ENCODE results near the gene EIF6. TPM values are rescaled to one million over a fixed set of nuclear protein-coding genes. Genes with fewer than 3 reads are reported as not detected.

Gene EIF6
- 100 to 1,000 TPM; 130 to 167 (median 165) TPM for polyA plus RNA-seq (ENCODE audit: insufficient read length in 3 of 3)
- long read RNA-seq, donor 1, transcript EIF6-201 (6 exons, 1,252 nt) = minor isoform, 7 of 118 reads
- long read RNA-seq, donor 1, transcript EIF6-203 (7 exons, 1,289 nt) = major isoform, 37 of 118 reads
- long read RNA-seq, donor 1, partial matches to known transcripts = 70 of 118 reads
- long read RNA-seq, donor 1, other reads (novel, unspliced or antisense) = 0 of 118 reads
- long read RNA-seq, donor 2, transcript EIF6-201 (6 exons, 1,252 nt) = minor isoform, 10 of 81 reads
- long read RNA-seq, donor 2, transcript EIF6-203 (7 exons, 1,289 nt) = major isoform, 23 of 81 reads
- long read RNA-seq, donor 2, partial matches to known transcripts = 46 of 81 reads
- long read RNA-seq, donor 2, other reads (novel, unspliced or antisense) = 0 of 81 reads
- long read RNA-seq, donor 3, transcript EIF6-203 (7 exons, 1,289 nt) = major isoform, 61 of 188 reads
- long read RNA-seq, donor 3, transcript EIF6-206 (6 exons, 932 nt) = minor isoform, 5 of 188 reads
- long read RNA-seq, donor 3, transcript EIF6-201 (6 exons, 1,252 nt) = minor isoform, 19 of 188 reads
- long read RNA-seq, donor 3, partial matches to known transcripts = 102 of 188 reads
- long read RNA-seq, donor 3, other reads (novel, unspliced or antisense) = 0 of 188 reads
- long read RNA-seq, donor 4, transcript EIF6-201 (6 exons, 1,252 nt) = minor isoform, 14 of 160 reads
- long read RNA-seq, donor 4, transcript EIF6-203 (7 exons, 1,289 nt) = major isoform, 47 of 160 reads
- long read RNA-seq, donor 4, partial matches to known transcripts = 95 of 160 reads
- long read RNA-seq, donor 4, other reads (novel, unspliced or antisense) = 0 of 160 reads
- long read RNA-seq, donor 5, transcript EIF6-201 (6 exons, 1,252 nt) = minor isoform, 24 of 268 reads
- long read RNA-seq, donor 5, transcript EIF6-203 (7 exons, 1,289 nt) = major isoform, 76 of 268 reads
- long read RNA-seq, donor 5, transcript EIF6-206 (6 exons, 932 nt) = minor isoform, 7 of 268 reads
- long read RNA-seq, donor 5, partial matches to known transcripts = 149 of 268 reads
- long read RNA-seq, donor 5, other reads (novel, unspliced or antisense) = 8 of 268 reads
- long read RNA-seq, donor 6, transcript EIF6-203 (7 exons, 1,289 nt) = major isoform, 38 of 107 reads
- long read RNA-seq, donor 6, transcript EIF6-201 (6 exons, 1,252 nt) = minor isoform, 9 of 107 reads
- long read RNA-seq, donor 6, partial matches to known transcripts = 59 of 107 reads
- long read RNA-seq, donor 6, other reads (novel, unspliced or antisense) = 0 of 107 reads
- long read RNA-seq, donor 7, transcript EIF6-203 (7 exons, 1,289 nt) = major isoform, 55 of 187 reads
- long read RNA-seq, donor 7, transcript EIF6-201 (6 exons, 1,252 nt) = minor isoform, 20 of 187 reads
- long read RNA-seq, donor 7, partial matches to known transcripts = 110 of 187 reads
- long read RNA-seq, donor 7, other reads (novel, unspliced or antisense) = 0 of 187 reads
- long read RNA-seq, donor 8, transcript EIF6-201 (6 exons, 1,252 nt) = minor isoform, 26 of 217 reads
- long read RNA-seq, donor 8, transcript EIF6-206 (6 exons, 932 nt) = minor isoform, 5 of 217 reads
- long read RNA-seq, donor 8, transcript EIF6-203 (7 exons, 1,289 nt) = major isoform, 95 of 217 reads
- long read RNA-seq, donor 8, partial matches to known transcripts = 77 of 217 reads
- long read RNA-seq, donor 8, other reads (novel, unspliced or antisense) = 11 of 217 reads
- long read RNA-seq, donor 9, transcript EIF6-201 (6 exons, 1,252 nt) = minor isoform, 16 of 154 reads
- long read RNA-seq, donor 9, transcript EIF6-203 (7 exons, 1,289 nt) = major isoform, 54 of 154 reads
- long read RNA-seq, donor 9, partial matches to known transcripts = 84 of 154 reads
- long read RNA-seq, donor 9, other reads (novel, unspliced or antisense) = 0 of 154 reads
- long read RNA-seq, donor 10, transcript EIF6-203 (7 exons, 1,289 nt) = major isoform, 48 of 143 reads
- long read RNA-seq, donor 10, transcript EIF6-201 (6 exons, 1,252 nt) = minor isoform, 18 of 143 reads
- long read RNA-seq, donor 10, partial matches to known transcripts = 74 of 143 reads
- long read RNA-seq, donor 10, other reads (novel, unspliced or antisense) = 0 of 143 reads
- long read RNA-seq, donor 11, transcript EIF6-201 (6 exons, 1,252 nt) = minor isoform, 9 of 103 reads
- long read RNA-seq, donor 11, transcript EIF6-203 (7 exons, 1,289 nt) = major isoform, 35 of 103 reads
- long read RNA-seq, donor 11, partial matches to known transcripts = 56 of 103 reads
- long read RNA-seq, donor 11, other reads (novel, unspliced or antisense) = 0 of 103 reads
- long read RNA-seq, donor 12, transcript EIF6-203 (7 exons, 1,289 nt) = major isoform, 25 of 82 reads
- long read RNA-seq, donor 12, transcript EIF6-201 (6 exons, 1,252 nt) = minor isoform, 8 of 82 reads
- long read RNA-seq, donor 12, partial matches to known transcripts = 47 of 82 reads
- long read RNA-seq, donor 12, other reads (novel, unspliced or antisense) = 0 of 82 reads
- long read RNA-seq, donor 13, transcript EIF6-203 (7 exons, 1,289 nt) = major isoform, 81 of 215 reads
- long read RNA-seq, donor 13, transcript EIF6-206 (6 exons, 932 nt) = minor isoform, 5 of 215 reads
- long read RNA-seq, donor 13, transcript EIF6-201 (6 exons, 1,252 nt) = minor isoform, 26 of 215 reads
- long read RNA-seq, donor 13, partial matches to known transcripts = 93 of 215 reads
- long read RNA-seq, donor 13, other reads (novel, unspliced or antisense) = 8 of 215 reads
- long read RNA-seq, donor 14, transcript EIF6-201 (6 exons, 1,252 nt) = minor isoform, 8 of 127 reads
- long read RNA-seq, donor 14, transcript EIF6-203 (7 exons, 1,289 nt) = major isoform, 65 of 127 reads
- long read RNA-seq, donor 14, partial matches to known transcripts = 53 of 127 reads
- long read RNA-seq, donor 14, other reads (novel, unspliced or antisense) = 0 of 127 reads
- long read RNA-seq, donor 15, transcript EIF6-201 (6 exons, 1,252 nt) = minor isoform, 8 of 65 reads
- long read RNA-seq, donor 15, transcript EIF6-203 (7 exons, 1,289 nt) = major isoform, 16 of 65 reads
- long read RNA-seq, donor 15, partial matches to known transcripts = 40 of 65 reads
- long read RNA-seq, donor 15, other reads (novel, unspliced or antisense) = 0 of 65 reads
- long read RNA-seq, donor 16, transcript EIF6-206 (6 exons, 932 nt) = minor isoform, 5 of 354 reads
- long read RNA-seq, donor 16, transcript EIF6-201 (6 exons, 1,252 nt) = minor isoform, 43 of 354 reads
- long read RNA-seq, donor 16, transcript EIF6-203 (7 exons, 1,289 nt) = major isoform, 114 of 354 reads
- long read RNA-seq, donor 16, partial matches to known transcripts = 180 of 354 reads
- long read RNA-seq, donor 16, other reads (novel, unspliced or antisense) = 9 of 354 reads

- peak in 10 of 11 donors; percentile 73 to 88 (median 78) for DNase-seq (ENCODE audit: extremely low read depth in 1 of 11, low read depth in 9 of 11, low spot score in 4 of 11)
Measured at GRCh38 chr20:35284267-35284991, at the start of gene EIF6. EIF6 (minus strand) TSS chr20:35284772; CDS start chr20:35284487, 285 bp downstream.

- DNase-seq (ENCODE audit: extremely low read depth in 1 of 11, low read depth in 9 of 11, low spot score in 4 of 11) = no peak
Measured at GRCh38 chr20:35333606-35334005, 49.0 kb upstream of the EIF6 start.

GRCh38 chr20:35332540-35333200 lies 48.1 kb upstream of the EIF6 start:
- no peak for DNase-seq (ENCODE audit: extremely low read depth in 1 of 11, low read depth in 9 of 11, low spot score in 4 of 11)

GRCh38 chr20:35329435-35330139 lies 45.0 kb upstream of the EIF6 start:
- DNase-seq (ENCODE audit: extremely low read depth in 1 of 11, low read depth in 9 of 11, low spot score in 4 of 11) = no peak

- no peak for DNase-seq (ENCODE audit: extremely low read depth in 1 of 11, low read depth in 9 of 11, low spot score in 4 of 11)
Measured at GRCh38 chr20:35328689-35329088, 44.1 kb upstream of the EIF6 start.

GRCh38 chr20:35328095-35328685 lies 43.6 kb upstream of the EIF6 start:
- no peak for DNase-seq (ENCODE audit: extremely low read depth in 1 of 11, low read depth in 9 of 11, low spot score in 4 of 11)

GRCh38 chr20:35327074-35327976 lies 42.8 kb upstream of the EIF6 start:
- DNase-seq (ENCODE audit: extremely low read depth in 1 of 11, low read depth in 9 of 11, low spot score in 4 of 11) = no peak

- no peak for DNase-seq (ENCODE audit: extremely low read depth in 1 of 11, low read depth in 9 of 11, low spot score in 4 of 11)
Measured at GRCh38 chr20:35326740-35327073, 42.1 kb upstream of the EIF6 start.

- no peak for DNase-seq (ENCODE audit: extremely low read depth in 1 of 11, low read depth in 9 of 11, low spot score in 4 of 11)
Measured at GRCh38 chr20:35326021-35326739, 41.6 kb upstream of the EIF6 start.

- no peak for DNase-seq (ENCODE audit: extremely low read depth in 1 of 11, low read depth in 9 of 11, low spot score in 4 of 11)
Measured at GRCh38 chr20:35325401-35325800, 40.8 kb upstream of the EIF6 start.

- DNase-seq (ENCODE audit: extremely low read depth in 1 of 11, low read depth in 9 of 11, low spot score in 4 of 11) = no peak
Measured at GRCh38 chr20:35320396-35321126, 36.0 kb upstream of the EIF6 start.
